Measurements from ENCODE around the gene TEX22.

TEX22 gene

GRCh38 chr14:105389534-105389933, 8.8 kb upstream of the TEX22 start:
- TF ChIP-seq MAX (IDR thresholded peaks at IDR 0.05) (no peak), NFIC (IDR thresholded peaks at IDR 0.05) (no peak), RAD21 (IDR thresholded peaks at IDR 0.05; ENCODE audit: low read depth) (no peak), USF1 (IDR thresholded peaks at IDR 0.05) (no peak), TAF1 (IDR thresholded peaks at IDR 0.05; ENCODE audit: low read depth) (no peak), TCF12 (IDR thresholded peaks at IDR 0.05; ENCODE audit: low read depth) (no peak), CREB1 (IDR thresholded peaks at IDR 0.05; ENCODE audit: low read depth) (no peak), EGR1 (IDR thresholded peaks at IDR 0.05) (no peak), REST (IDR thresholded peaks at IDR 0.05; ENCODE audit: low read depth) (no peak), EP300 (IDR thresholded peaks at IDR 0.05; ENCODE audit: borderline replicate concordance) (no peak), ZBTB7A (IDR thresholded peaks at IDR 0.05; ENCODE audit: low read depth) (no peak), FOXM1 (IDR thresholded peaks at IDR 0.05; ENCODE audit: borderline replicate concordance, low read depth) (no peak)

GRCh38 chr14:105389976-105390848, 8.1 kb upstream of the TEX22 start:
- no peak for TF ChIP-seq ZBTB7A (IDR thresholded peaks at IDR 0.05; ENCODE audit: low read depth)
- TF ChIP-seq CEBPB (IDR thresholded peaks at IDR 0.05), result no peak
- TF ChIP-seq NFIC (IDR thresholded peaks at IDR 0.05), result no peak
- TF ChIP-seq REST (IDR thresholded peaks at IDR 0.05; ENCODE audit: low read depth), result no peak
- no peak for TF ChIP-seq TAF1 (IDR thresholded peaks at IDR 0.05; ENCODE audit: low read depth)
- TF ChIP-seq MAX (IDR thresholded peaks at IDR 0.05), result no peak
- TF ChIP-seq USF1 (IDR thresholded peaks at IDR 0.05), result no peak
- no peak for TF ChIP-seq TEAD4 (IDR thresholded peaks at IDR 0.05)
- TF ChIP-seq FOXM1 (IDR thresholded peaks at IDR 0.05; ENCODE audit: borderline replicate concordance, low read depth), result no peak
- no peak for TF ChIP-seq YY1 (IDR thresholded peaks at IDR 0.05; ENCODE audit: low read depth)

- no peak for TF ChIP-seq MAX (IDR thresholded peaks at IDR 0.05)
- TF ChIP-seq FOXM1 (IDR thresholded peaks at IDR 0.05; ENCODE audit: borderline replicate concordance, low read depth), result no peak
- no peak for TF ChIP-seq RAD21 (IDR thresholded peaks at IDR 0.05; ENCODE audit: low read depth)
- TF ChIP-seq NFIC (IDR thresholded peaks at IDR 0.05), result no peak
- no peak for TF ChIP-seq ZBTB7A (IDR thresholded peaks at IDR 0.05; ENCODE audit: low read depth)
- TF ChIP-seq EP300 (IDR thresholded peaks at IDR 0.05; ENCODE audit: borderline replicate concordance), result no peak
- TF ChIP-seq REST (IDR thresholded peaks at IDR 0.05; ENCODE audit: low read depth), result no peak
- no peak for TF ChIP-seq EGR1 (IDR thresholded peaks at IDR 0.05)
- no peak for TF ChIP-seq TEAD4 (IDR thresholded peaks at IDR 0.05)
- no peak for TF ChIP-seq CEBPB (IDR thresholded peaks at IDR 0.05)
- no peak for TF ChIP-seq USF1 (IDR thresholded peaks at IDR 0.05)
- no peak for TF ChIP-seq TAF1 (IDR thresholded peaks at IDR 0.05; ENCODE audit: low read depth)
- no peak for TF ChIP-seq CREB1 (IDR thresholded peaks at IDR 0.05; ENCODE audit: low read depth)
- no peak for TF ChIP-seq TCF12 (IDR thresholded peaks at IDR 0.05; ENCODE audit: low read depth)
- TF ChIP-seq YY1 (IDR thresholded peaks at IDR 0.05; ENCODE audit: low read depth), result no peak
Measured at GRCh38 chr14:105390849-105391500, 7.4 kb upstream of the TEX22 start.
